DOHH2 (cell line): ENCODE measurements around the gene ANK3.

ENCODE experiments used
- CTCF ChIP-seq: fragments of 200-600 bp; sonication (generic); IDR thresholded peaks from one replicate; pipeline ENCODE4 v1.5.1; 2014; ENCODE audit warnings: antibody characterized with exemption, mild to moderate bottlenecking, low read depth, low read length; ENCODE audit not compliant: poor library complexity, severe bottlenecking
- EZH2phosphoT487 ChIP-seq: fragments of 200-600 bp; sonication (generic); IDR thresholded peaks from 2 replicates; pipeline ENCODE4 v1.6.1; 2017; ENCODE audit warnings: borderline replicate concordance, mild to moderate bottlenecking, antibody characterized with exemption, low read length, moderate library complexity, mixed read lengths

- no peak for TF ChIP-seq CTCF
- TF ChIP-seq EZH2phosphoT487: no peak
These were observed at the start of gene ANK3 for GRCh38 chr10:60389413-60390025.
